Astrocyte (in vitro differentiated cells and primary cell): ENCODE data around the gene GPR32. TPM values are rescaled to one million over a fixed set of nuclear protein-coding genes. Genes with fewer than 3 reads are reported as not detected.
"Not testable (repeated sequence)": the region's sequence is repeated elsewhere in the genome, so short reads cannot be mapped to it uniquely, and the experiment has no call there.

Experiments
- DNase-seq: peaks from one replicate; pipeline ENCODE4 v3.0.0-alpha.2; 2010; ENCODE audit warnings: low read depth
- FAIRE-seq: peaks from 2 replicates; lab custom pipeline; 2011; peaks lifted over from hg19 to GRCh38; lab: Jason Lieb, UNC
- H2AFZ ChIP-seq: 2 replicates; pipeline ENCODE4 v1.6.0; 2012; ENCODE audit warnings: low read depth, low read length, inconsistent platforms
- H3K27ac ChIP-seq: 2 replicates; pipeline ENCODE4 v1.5.1; 2011; ENCODE audit warnings: low read depth, low read length, inconsistent platforms
- H3K27me3 ChIP-seq: 2 replicates; pipeline ENCODE4 v1.6.0; 2011; ENCODE audit warnings: low read length, inconsistent platforms; ENCODE audit not compliant: insufficient read depth
- H3K36me3 ChIP-seq: 2 replicates; pipeline ENCODE4 v1.5.1; 2011; ENCODE audit warnings: low read length, inconsistent platforms; ENCODE audit not compliant: insufficient read depth
- H3K4me1 ChIP-seq: 2 replicates; pipeline ENCODE4 v1.5.1; 2011; ENCODE audit warnings: low read length, inconsistent platforms; ENCODE audit not compliant: insufficient read depth
- H3K4me2 ChIP-seq: 2 replicates; pipeline ENCODE4 v1.6.0; 2012; ENCODE audit warnings: low read length, inconsistent platforms
- H3K4me3 ChIP-seq: 2 replicates; pipeline ENCODE4 v1.5.1; 2011; ENCODE audit warnings: low read depth, mild to moderate bottlenecking, low read length, inconsistent platforms; ENCODE audit not compliant: insufficient read depth
- H3K79me2 ChIP-seq: 2 replicates; pipeline ENCODE4 v1.6.0; 2012; ENCODE audit warnings: mild to moderate bottlenecking, low read length, inconsistent platforms; ENCODE audit not compliant: insufficient read depth
- H3K9ac ChIP-seq: 2 replicates; pipeline ENCODE4 v1.6.0; 2012; ENCODE audit warnings: mild to moderate bottlenecking, low read length, inconsistent platforms
- H3K9me3 ChIP-seq: 2 replicates; pipeline ENCODE4 v1.5.1; 2012; ENCODE audit warnings: low read depth, mild to moderate bottlenecking, low read length, inconsistent platforms; ENCODE audit not compliant: insufficient read depth
- H4K20me1 ChIP-seq: 2 replicates; pipeline ENCODE4 v1.6.0; 2012; ENCODE audit warnings: low read length, inconsistent platforms; ENCODE audit not compliant: insufficient read depth
- H3K27ac Mint-ChIP-seq: one replicate; pipeline ENCODE4 v1.8.0; 2021; ENCODE audit warnings: mild to moderate bottlenecking, mixed read lengths; ENCODE audit not compliant: unreplicated experiment
- H3K27me3 Mint-ChIP-seq: one replicate; pipeline ENCODE4 v1.8.0; 2021; ENCODE audit warnings: low read depth, mixed read lengths; ENCODE audit not compliant: unreplicated experiment
- H3K36me3 Mint-ChIP-seq: one replicate; pipeline ENCODE4 v1.8.0; 2021; ENCODE audit warnings: low read depth, mixed read lengths; ENCODE audit not compliant: unreplicated experiment
- H3K4me1 Mint-ChIP-seq: one replicate; pipeline ENCODE4 v1.8.0; 2021; ENCODE audit warnings: low read depth, mixed read lengths; ENCODE audit not compliant: unreplicated experiment
- H3K4me3 Mint-ChIP-seq: one replicate; pipeline ENCODE4 v1.8.0; 2021; ENCODE audit warnings: mild to moderate bottlenecking, moderate library complexity, mixed read lengths; ENCODE audit not compliant: unreplicated experiment
- H3K9me3 Mint-ChIP-seq: one replicate; pipeline ENCODE4 v1.8.0; 2021; ENCODE audit warnings: mild to moderate bottlenecking, mixed read lengths; ENCODE audit not compliant: unreplicated experiment
- CTCF ChIP-seq: IDR thresholded peaks from 2 replicates; pipeline ENCODE4 v1.5.1; 2011; ENCODE audit warnings: low read depth, mild to moderate bottlenecking, inconsistent platforms, low read length, moderate library complexity; ENCODE audit not compliant: insufficient read depth
- EZH2 ChIP-seq: IDR thresholded peaks from 2 replicates; pipeline ENCODE4 v1.6.1; 2012; ENCODE audit warnings: mild to moderate bottlenecking, low read length, inconsistent platforms; ENCODE audit not compliant: insufficient read depth
- total RNA-seq: library from RNA; stranded (reverse); gene quantifications from 2 replicates; pipeline ENCODE4 v1.2.1, GENCODE V29; 2021

GPR32 gene
- total RNA-seq, 1 donor from 2014 or later, result not detected

- Histone ChIP-seq H3K27ac (no peak overlapping the region), H3K79me2 (no peaks in the 10 kb centered on the region), H2AFZ (no peak overlapping the region), H3K36me3 (no peaks in the 10 kb centered on the region), H3K9ac (no peak overlapping the region), H3K4me1 (no peaks in the 10 kb centered on the region), H3K4me3 (no peak overlapping the region), H3K9me3 (peaks cover 3% of the 10 kb centered on the region), H3K4me2 (no peak overlapping the region), H3K27me3 (no peaks in the 10 kb centered on the region), H4K20me1 (no peaks in the 10 kb centered on the region)
- Mint-ChIP-seq H3K4me3 (no peak overlapping the region), H3K9me3 (peaks cover 20% of the 10 kb centered on the region), H3K36me3 (no peaks in the 10 kb centered on the region), H3K27me3 (no peaks in the 10 kb centered on the region), H3K4me1 (no peaks in the 10 kb centered on the region), H3K27ac (no peak overlapping the region)
- no peak for TF ChIP-seq EZH2
- no peak for TF ChIP-seq CTCF
- FAIRE-seq, result no peak
- DNase-seq, result no peak
Observed at GRCh38 chr19:50764409-50764808, 5.9 kb upstream of the GPR32 start.

GRCh38 chr19:50766746-50767145 is 3.5 kb upstream of the GPR32 start:
- not testable (repeated sequence) for H3K27ac Mint-ChIP-seq, FAIRE-seq, H3K4me3 ChIP-seq, H3K36me3 ChIP-seq, H3K4me1 ChIP-seq, H3K4me2 ChIP-seq, H3K9ac ChIP-seq, H3K4me1 Mint-ChIP-seq, H3K27ac ChIP-seq, H4K20me1 ChIP-seq, H3K27me3 ChIP-seq, H3K79me2 ChIP-seq, DNase-seq, H2AFZ ChIP-seq, H3K9me3 ChIP-seq, H3K36me3 Mint-ChIP-seq, H3K4me3 Mint-ChIP-seq, H3K27me3 Mint-ChIP-seq
- peaks cover 13% of the 10 kb centered on the region for H3K9me3 Mint-ChIP-seq

- not testable (repeated sequence) for DNase-seq, H3K27me3 ChIP-seq, H3K4me1 Mint-ChIP-seq, H3K27me3 Mint-ChIP-seq, H3K4me1 ChIP-seq, H3K4me3 Mint-ChIP-seq, H3K79me2 ChIP-seq, H3K9ac ChIP-seq, H3K27ac ChIP-seq, H3K4me2 ChIP-seq, H3K9me3 ChIP-seq, H3K36me3 Mint-ChIP-seq, FAIRE-seq, H3K36me3 ChIP-seq, H4K20me1 ChIP-seq, H2AFZ ChIP-seq, H3K4me3 ChIP-seq
- peak overlapping the region; percentile 8 for H3K27ac Mint-ChIP-seq
- peaks cover 13% of the 10 kb centered on the region for H3K9me3 Mint-ChIP-seq
Observed at GRCh38 chr19:50767263-50767662, 3.0 kb upstream of the GPR32 start.

- no peak for FAIRE-seq
Observed at GRCh38 chr19:50768277-50768676, 2.0 kb upstream of the GPR32 start.

More at GRCh38 chr19:50768277-50768676, 2.0 kb upstream of the GPR32 start:
- Histone ChIP-seq H3K9ac (no peak overlapping the region), H3K4me1 (no peaks in the 10 kb centered on the region), H3K27me3 (no peaks in the 10 kb centered on the region), H3K4me3 (no peak overlapping the region), H3K4me2 (no peak overlapping the region), H3K27ac (no peak overlapping the region), H4K20me1 (no peaks in the 10 kb centered on the region), H2AFZ (no peak overlapping the region), H3K9me3 (no peaks in the 10 kb centered on the region), H3K36me3 (no peaks in the 10 kb centered on the region), H3K79me2 (no peaks in the 10 kb centered on the region)
- H3K4me1 Mint-ChIP-seq, result no peaks in the 10 kb centered on the region
- no peak overlapping the region for H3K27ac Mint-ChIP-seq
- no peak overlapping the region for H3K4me3 Mint-ChIP-seq
- DNase-seq, result no peak
- peaks cover 9% of the 10 kb centered on the region for H3K9me3 Mint-ChIP-seq
- H3K36me3 Mint-ChIP-seq, result no peaks in the 10 kb centered on the region
- H3K27me3 Mint-ChIP-seq, result no peaks in the 10 kb centered on the region
- no peak for TF ChIP-seq EZH2
- TF ChIP-seq CTCF, result no peak
